K562 (cell line): ENCODE results near the gene TNPO3. TPM values are rescaled to one million over a fixed set of nuclear protein-coding genes. Genes with fewer than 3 reads are reported as not detected.

Experiments used
- ARID2 ChIP-seq: fragments of 450-650 bp; IDR thresholded peaks from 2 replicates; pipeline ENCODE4 v1.6.1; 2017; ENCODE audit warnings: antibody characterized with exemption, mild to moderate bottlenecking
- CBX3 ChIP-seq, 2 experiments: IDR thresholded peaks; 1 replicate in 1 of 2; 2 replicates in 1 of 2; pipeline ENCODE4 v1.6.1; 2012; ENCODE audit warnings: inconsistent platforms in 2 of 2, low read length in 2 of 2, borderline replicate concordance in 1 of 2, control low read depth in 1 of 2
- CREM ChIP-seq: IDR thresholded peaks from 2 replicates; pipeline ENCODE4 v1.6.1; 2014; ENCODE audit warnings: antibody characterized with exemption, low read depth
- ESRRA ChIP-seq: fragments of 450-650 bp; IDR thresholded peaks from 2 replicates; pipeline ENCODE4 v1.6.1; 2014; ENCODE audit warnings: low read depth, mild to moderate bottlenecking, moderate library complexity, borderline replicate concordance
- ETV5 ChIP-seq: sonication (generic); formaldehyde crosslinking; IDR thresholded peaks from 2 replicates; pipeline ENCODE4 v1.4.0; 2020; ENCODE audit warnings: low read depth, mild to moderate bottlenecking, missing genetic modification reagents
- HDGF ChIP-seq: fragments of 450-650 bp; IDR thresholded peaks from 2 replicates; pipeline ENCODE4 v1.6.1; 2016
- KAT7 ChIP-seq: sonication (generic); formaldehyde crosslinking; IDR thresholded peaks from 2 replicates; pipeline ENCODE4 v1.8.0; 2022; ENCODE audit warnings: missing genetic modification reagents, mild to moderate bottlenecking, borderline replicate concordance
- MTA3 ChIP-seq: fragments of 450-650 bp; formaldehyde crosslinking; IDR thresholded peaks from 2 replicates; pipeline ENCODE4 v1.6.1; 2017; ENCODE audit warnings: mild to moderate bottlenecking, borderline replicate concordance
- PHB2 ChIP-seq: fragments of 450-650 bp; IDR thresholded peaks from 2 replicates; pipeline ENCODE4 v1.6.1; 2017; ENCODE audit warnings: low read depth
- RCOR1 ChIP-seq, 2 experiments: IDR thresholded peaks; 2 replicates each; pipeline ENCODE4 v1.6.1; 2012; ENCODE audit warnings: low read depth in 2 of 2, low read length in 2 of 2, borderline replicate concordance in 1 of 2, improper control_type of control experiment in 1 of 2
- SIN3A ChIP-seq, 2 experiments: fragments of 150-350 bp in 1 of 2; IDR thresholded peaks; 2 replicates each; pipeline ENCODE4 v1.6.1; 2011 to 2016; ENCODE audit warnings: borderline replicate concordance in 2 of 2, low read depth in 2 of 2, low read length in 2 of 2, mild to moderate bottlenecking in 2 of 2, moderate library complexity in 2 of 2; ENCODE audit not compliant: control insufficient read depth in 1 of 2
- SP2 ChIP-seq: IDR thresholded peaks from 2 replicates; pipeline ENCODE4 v1.6.1; 2011; ENCODE audit warnings: mild to moderate bottlenecking, low read depth, low read length, moderate library complexity; ENCODE audit not compliant: poor library complexity, severe bottlenecking; ENCODE audit errors: extremely low read depth
- TCF7 ChIP-seq: sonication (generic); IDR thresholded peaks from 2 replicates; pipeline ENCODE4 v1.6.1; 2016; ENCODE audit warnings: antibody characterized with exemption, borderline replicate concordance
- YY1 ChIP-seq, 3 experiments: IDR thresholded peaks; 2 replicates each; pipeline ENCODE4 v1.6.1; 2011; ENCODE audit warnings: low read length in 2 of 3, mild to moderate bottlenecking in 2 of 3, moderate library complexity in 2 of 3, borderline replicate concordance in 1 of 3, control low read depth in 1 of 3, low read depth in 1 of 3; ENCODE audit not compliant: insufficient read depth in 3 of 3, insufficient replicate concordance in 2 of 3, control insufficient read depth in 1 of 3, insufficient read length in 1 of 3; ENCODE audit errors: extremely low read depth in 1 of 3
- ZFX ChIP-seq: sonication (generic); formaldehyde crosslinking; IDR thresholded peaks from 2 replicates; pipeline ENCODE4 v1.8.0; 2022; ENCODE audit warnings: mild to moderate bottlenecking, missing genetic modification reagents, moderate library complexity
- ZNF347 ChIP-seq: fragments of 450-650 bp; formaldehyde crosslinking; IDR thresholded peaks from 2 replicates; pipeline ENCODE4 v1.4.0; 2020; ENCODE audit warnings: low read depth, mild to moderate bottlenecking, moderate library complexity
- ZNF384 ChIP-seq: IDR thresholded peaks from 2 replicates; pipeline ENCODE4 v1.6.1; 2012; ENCODE audit warnings: low read depth, low read length, improper control_type of control experiment
- ZNF584 ChIP-seq: fragments of 200-800 bp; sonication (Bioruptor generic); IDR thresholded peaks from 2 replicates; pipeline ENCODE4 v1.6.1; 2016; ENCODE audit warnings: low read depth, mild to moderate bottlenecking, missing genetic modification characterization, missing compliant biosample characterization
- ZNF707 ChIP-seq: fragments of 250-450 bp; sonication (Bioruptor Pico); conservative IDR thresholded peaks from 2 replicates; pipeline ENCODE4 v1.8.0; 2022; ENCODE audit warnings: inconsistent platforms, mild to moderate bottlenecking, moderate library complexity
- polyA plus RNA-seq, 8 experiments: library from polyadenylated mRNA; depleted of rRNA in 4 of 8; stranded (reverse) in 5 of 8; unstranded in 3 of 8; fragments of >200 nt; fragmentation: Nextera tagmentation in 2 of 8; fragmentation: Illumina TruSeq in 1 of 8; extraction: Ambion mirVana in 2 of 8; extraction: Trizol in 1 of 8; gene quantifications; 2 replicates each; pipeline versions ENCODE4 v1.2.1 to v1.2.3, GENCODE V29; 2011 to 2014; ENCODE audit warnings: inconsistent platforms in 1 of 8, missing spikeins in 1 of 8
- total RNA-seq, 7 experiments: library from RNA; depleted of rRNA in 6 of 7; stranded (reverse); fragments of >200 nt in 6 of 7; fragmentation: Illumina TruSeq in 2 of 7; extraction: Trizol in 2 of 7; gene quantifications; 2 replicates each; pipeline versions ENCODE4 v1.2.1 to v1.2.3, GENCODE V29; 2011 to 2021; ENCODE audit warnings: low replicate concordance in 1 of 7
- TF ChIP-seq, protein P1 (sequence below): fragments of 450-650 bp; formaldehyde crosslinking; IDR thresholded peaks from 2 replicates; pipeline ENCODE4 v1.4.0; 2020; ENCODE audit warnings: mild to moderate bottlenecking, moderate library complexity
- TF ChIP-seq, protein P2 (sequence below): IDR thresholded peaks from 2 replicates; pipeline ENCODE4 v1.6.1; 2012; ENCODE audit warnings: low read depth, low read length, improper control_type of control experiment, borderline replicate concordance
- TF ChIP-seq, protein P3 (sequence below): fragments of 450-650 bp; IDR thresholded peaks from 2 replicates; pipeline ENCODE4 v1.6.1; 2016; ENCODE audit warnings: borderline replicate concordance

The TNPO3 gene
- total and polyA plus RNA-seq, 9 of the 15 experiments (the other 6 are each of a cell fraction or from before 2014, with no cell fraction given), result 35.8 to 125 (median 110) TPM

DNA sequence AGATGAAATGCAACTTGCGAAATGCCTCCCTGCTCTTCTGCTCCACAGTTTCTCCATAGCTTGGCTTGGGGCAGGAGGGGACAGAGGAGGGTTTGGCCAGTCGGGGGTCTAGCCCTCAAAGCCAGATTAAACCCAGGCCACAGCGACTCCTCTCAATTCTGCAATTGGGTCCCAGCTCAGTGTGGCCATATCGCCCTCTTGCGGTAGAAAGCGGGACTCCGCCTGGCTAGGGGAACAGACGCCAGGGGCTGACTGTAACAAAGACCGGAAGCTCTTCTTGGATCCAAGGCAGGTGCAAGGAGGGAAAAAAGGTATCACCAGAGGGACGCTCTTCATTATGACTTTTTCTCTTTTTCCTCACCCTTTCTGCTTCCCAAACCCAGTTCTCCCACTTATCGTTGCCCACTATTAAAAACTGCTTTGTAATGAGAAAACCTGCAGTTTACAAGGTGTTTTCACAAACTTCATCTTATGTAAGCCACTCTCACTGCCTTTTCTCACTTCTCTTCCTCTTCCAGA lies 36.6 kb upstream of the TNPO3 start (continued):
- TF ChIP-seq TCF7 (no peak), MTA3 (peak; percentile 69; the same call in 1 of the 2 replicates), ZNF384 (peak; percentile 81), ZNF707 (CRISPR knock-in tag) (no peak), SIN3A (IDR thresholded peaks at IDR 0.05; ENCODE audit: borderline replicate concordance in 2 of 2, control insufficient read depth in 1 of 2, low read depth in 2 of 2, low read length in 2 of 2) (no peak), PHB2 (peak; percentile 9; the same call in 1 of the 2 replicates), HDGF (peak; percentile 91), ESRRA (peak; percentile 40; the same call in 1 of the 2 replicates), ARID2 (peak; percentile 96), CREM (0 out of 2 replicates have a peak, but pooled peaks have one; percentile 20), RCOR1 (IDR thresholded peaks at IDR 0.05; ENCODE audit: borderline replicate concordance in 1 of 2, low read depth in 2 of 2, low read length in 2 of 2) (peak in 1 of 2 experiments; percentile 72; a peak in 3 of 4 replicates), YY1 (IDR thresholded peaks at IDR 0.05; ENCODE audit: borderline replicate concordance in 1 of 3, control insufficient read depth in 1 of 3, extremely low read depth in 1 of 3, insufficient read depth in 3 of 3, insufficient read length in 1 of 3, insufficient replicate concordance in 2 of 3, low read depth in 1 of 3, low read length in 2 of 3) (peak in 2 of 3 experiments; percentile 34 to 41), ZFX (CRISPR knock-in tag) (no peak), CBX3 (IDR thresholded peaks at IDR 0.05; ENCODE audit: borderline replicate concordance in 1 of 2, low read length in 2 of 2) (peak in 1 of 2 experiments; percentile 54; a peak in 1 of 3 replicates), ETV5 (CRISPR knock-in tag) (peak; percentile 84; the same call in 1 of the 2 replicates), KAT7 (CRISPR knock-in tag) (peak; percentile 83; the same call in 1 of the 2 replicates), SP2 (no peak), ZNF584 (CRISPR knock-in tag) (no peak), ZNF347 (CRISPR knock-in tag) (no peak)
- TF ChIP-seq, protein P1, sequence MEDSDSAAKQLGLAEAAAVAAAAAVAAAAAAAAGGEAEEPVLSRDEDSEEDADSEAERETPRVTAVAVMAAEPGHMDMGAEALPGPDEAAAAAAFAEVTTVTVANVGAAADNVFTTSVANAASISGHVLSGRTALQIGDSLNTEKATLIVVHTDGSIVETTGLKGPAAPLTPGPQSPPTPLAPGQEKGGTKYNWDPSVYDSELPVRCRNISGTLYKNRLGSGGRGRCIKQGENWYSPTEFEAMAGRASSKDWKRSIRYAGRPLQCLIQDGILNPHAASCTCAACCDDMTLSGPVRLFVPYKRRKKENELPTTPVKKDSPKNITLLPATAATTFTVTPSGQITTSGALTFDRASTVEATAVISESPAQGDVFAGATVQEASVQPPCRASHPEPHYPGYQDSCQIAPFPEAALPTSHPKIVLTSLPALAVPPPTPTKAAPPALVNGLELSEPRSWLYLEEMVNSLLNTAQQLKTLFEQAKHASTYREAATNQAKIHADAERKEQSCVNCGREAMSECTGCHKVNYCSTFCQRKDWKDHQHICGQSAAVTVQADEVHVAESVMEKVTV, result peak; percentile 96
- TF ChIP-seq, protein P2, sequence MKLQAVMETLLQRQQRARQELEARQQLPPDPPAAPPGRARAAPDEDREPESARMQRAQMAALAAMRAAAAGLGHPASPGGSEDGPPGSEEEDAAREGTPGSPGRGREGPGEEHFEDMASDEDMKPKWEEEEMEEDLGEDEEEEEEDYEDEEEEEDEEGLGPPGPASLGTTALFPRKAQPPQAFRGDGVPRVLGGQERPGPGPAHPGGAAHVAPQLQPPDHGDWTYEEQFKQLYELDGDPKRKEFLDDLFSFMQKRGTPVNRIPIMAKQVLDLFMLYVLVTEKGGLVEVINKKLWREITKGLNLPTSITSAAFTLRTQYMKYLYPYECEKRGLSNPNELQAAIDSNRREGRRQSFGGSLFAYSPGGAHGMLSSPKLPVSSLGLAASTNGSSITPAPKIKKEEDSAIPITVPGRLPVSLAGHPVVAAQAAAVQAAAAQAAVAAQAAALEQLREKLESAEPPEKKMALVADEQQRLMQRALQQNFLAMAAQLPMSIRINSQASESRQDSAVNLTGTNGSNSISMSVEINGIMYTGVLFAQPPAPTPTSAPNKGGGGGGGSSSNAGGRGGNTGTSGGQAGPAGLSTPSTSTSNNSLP, result 0 out of 2 replicates have a peak, but pooled peaks have one; percentile 56
- TF ChIP-seq, protein P3, sequence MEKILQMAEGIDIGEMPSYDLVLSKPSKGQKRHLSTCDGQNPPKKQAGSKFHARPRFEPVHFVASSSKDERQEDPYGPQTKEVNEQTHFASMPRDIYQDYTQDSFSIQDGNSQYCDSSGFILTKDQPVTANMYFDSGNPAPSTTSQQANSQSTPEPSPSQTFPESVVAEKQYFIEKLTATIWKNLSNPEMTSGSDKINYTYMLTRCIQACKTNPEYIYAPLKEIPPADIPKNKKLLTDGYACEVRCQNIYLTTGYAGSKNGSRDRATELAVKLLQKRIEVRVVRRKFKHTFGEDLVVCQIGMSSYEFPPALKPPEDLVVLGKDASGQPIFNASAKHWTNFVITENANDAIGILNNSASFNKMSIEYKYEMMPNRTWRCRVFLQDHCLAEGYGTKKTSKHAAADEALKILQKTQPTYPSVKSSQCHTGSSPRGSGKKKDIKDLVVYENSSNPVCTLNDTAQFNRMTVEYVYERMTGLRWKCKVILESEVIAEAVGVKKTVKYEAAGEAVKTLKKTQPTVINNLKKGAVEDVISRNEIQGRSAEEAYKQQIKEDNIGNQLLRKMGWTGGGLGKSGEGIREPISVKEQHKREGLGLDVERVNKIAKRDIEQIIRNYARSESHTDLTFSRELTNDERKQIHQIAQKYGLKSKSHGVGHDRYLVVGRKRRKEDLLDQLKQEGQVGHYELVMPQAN, result no peak; the same call in 1 of the 2 replicates
